HepG2 (cell line): Measurements from ENCODE around the gene TRAF5. TPM values are rescaled to one million over a fixed set of nuclear protein-coding genes. Genes with fewer than 3 reads are reported as not detected.

Source experiments
- ARID2 ChIP-seq: sonication (generic); formaldehyde crosslinking; IDR thresholded peaks from 2 replicates; pipeline ENCODE4 v1.8.1; 2022; ENCODE audit warnings: mild to moderate bottlenecking, missing genetic modification reagents, borderline replicate concordance
- ARNTL ChIP-seq: sonication (generic); formaldehyde crosslinking; IDR thresholded peaks from 2 replicates; pipeline ENCODE4 v1.4.0; 2020; ENCODE audit warnings: mild to moderate bottlenecking, missing genetic modification reagents
- CHD2 ChIP-seq: IDR thresholded peaks from 2 replicates; pipeline ENCODE4 v1.6.1; 2011; ENCODE audit warnings: low read depth, low read length, improper control_type of control experiment
- CREBL2 ChIP-seq: sonication (generic); formaldehyde crosslinking; IDR thresholded peaks from 2 replicates; pipeline ENCODE4 v1.8.1; 2023; ENCODE audit warnings: missing genetic modification reagents, mild to moderate bottlenecking, borderline replicate concordance
- DBP ChIP-seq: sonication (generic); formaldehyde crosslinking; IDR thresholded peaks from 2 replicates; pipeline ENCODE4 v1.4.0; 2020; ENCODE audit warnings: missing genetic modification reagents; ENCODE audit errors: not compliant biosample characterization
- E2F1 ChIP-seq: sonication (generic); formaldehyde crosslinking; IDR thresholded peaks from 2 replicates; pipeline ENCODE4 v1.5.0; 2020; ENCODE audit warnings: missing genetic modification reagents
- FOSL1 ChIP-seq: sonication (generic); formaldehyde crosslinking; IDR thresholded peaks from 2 replicates; pipeline ENCODE4 v1.9.0; 2021; ENCODE audit warnings: missing genetic modification reagents, borderline replicate concordance
- GPN1 ChIP-seq: sonication (generic); formaldehyde crosslinking; IDR thresholded peaks from 2 replicates; pipeline ENCODE4 v1.5.1; 2020; ENCODE audit warnings: missing genetic modification reagents, borderline replicate concordance
- GRHL1 ChIP-seq: sonication (generic); formaldehyde crosslinking; conservative IDR thresholded peaks from 2 replicates; pipeline ENCODE4 v1.8.0; 2022; ENCODE audit warnings: missing genetic modification reagents
- NCOA2 ChIP-seq: sonication (generic); formaldehyde crosslinking; IDR thresholded peaks from 2 replicates; pipeline ENCODE4 v1.8.0; 2022; ENCODE audit warnings: inconsistent platforms
- NFYC ChIP-seq: IDR thresholded peaks from 2 replicates; pipeline ENCODE4 v1.6.1; 2016; ENCODE audit warnings: missing genetic modification reagents, missing compliant biosample characterization
- NR0B2 ChIP-seq: sonication (generic); formaldehyde crosslinking; IDR thresholded peaks from 2 replicates; pipeline ENCODE4 v1.4.0; 2020; ENCODE audit warnings: mild to moderate bottlenecking, missing genetic modification reagents
- POLR2AphosphoS5 ChIP-seq: IDR thresholded peaks from 2 replicates; pipeline ENCODE4 v1.6.1; 2012; ENCODE audit warnings: low read depth, low read length
- RFX1 ChIP-seq: fragments of 450-650 bp; IDR thresholded peaks from 2 replicates; pipeline ENCODE4 v1.6.1; 2017
- SATB2 ChIP-seq: sonication (generic); formaldehyde crosslinking; IDR thresholded peaks from 2 replicates; pipeline ENCODE4 v1.5.0; 2020; ENCODE audit warnings: missing genetic modification reagents
- SCMH1 ChIP-seq: sonication (generic); formaldehyde crosslinking; IDR thresholded peaks from 2 replicates; pipeline ENCODE4 v1.9.0; 2021; ENCODE audit warnings: missing genetic modification reagents, mild to moderate bottlenecking, borderline replicate concordance
- ZNF224 ChIP-seq: sonication (generic); formaldehyde crosslinking; IDR thresholded peaks from 2 replicates; pipeline ENCODE4 v1.5.0; 2020; ENCODE audit warnings: mild to moderate bottlenecking, missing genetic modification reagents
- ZNF264 ChIP-seq: sonication (generic); formaldehyde crosslinking; IDR thresholded peaks from 2 replicates; pipeline ENCODE4 v1.4.0; 2020; ENCODE audit warnings: missing genetic modification reagents
- ZNF30 ChIP-seq: sonication (generic); formaldehyde crosslinking; IDR thresholded peaks from 2 replicates; pipeline ENCODE4 v1.5.0; 2020; ENCODE audit warnings: mild to moderate bottlenecking, missing genetic modification reagents
- ZNF317 ChIP-seq: sonication (generic); formaldehyde crosslinking; IDR thresholded peaks from 2 replicates; pipeline ENCODE4 v1.5.0; 2020; ENCODE audit warnings: mild to moderate bottlenecking, missing genetic modification reagents
- ZNF567 ChIP-seq: sonication (generic); formaldehyde crosslinking; IDR thresholded peaks from 2 replicates; pipeline ENCODE4 v1.8.1; 2023; ENCODE audit warnings: mild to moderate bottlenecking, missing genetic modification reagents, borderline replicate concordance
- ZNF576 ChIP-seq: sonication (generic); formaldehyde crosslinking; IDR thresholded peaks from 2 replicates; pipeline ENCODE4 v1.4.0; 2020; ENCODE audit warnings: mild to moderate bottlenecking, missing genetic modification reagents
- ZNF678 ChIP-seq: sonication (generic); formaldehyde crosslinking; IDR thresholded peaks from 2 replicates; pipeline ENCODE4 v1.4.0; 2020; ENCODE audit warnings: mild to moderate bottlenecking, missing genetic modification reagents
- ZNF737 ChIP-seq: sonication (generic); formaldehyde crosslinking; IDR thresholded peaks from 2 replicates; pipeline ENCODE4 v1.5.0; 2020; ENCODE audit warnings: missing genetic modification reagents, mild to moderate bottlenecking, borderline replicate concordance
- ZNF749 ChIP-seq: sonication (generic); formaldehyde crosslinking; IDR thresholded peaks from 2 replicates; pipeline ENCODE4 v1.8.0; 2022; ENCODE audit warnings: mild to moderate bottlenecking, missing genetic modification reagents, moderate library complexity, borderline replicate concordance
- ZSCAN12 ChIP-seq: sonication (generic); formaldehyde crosslinking; IDR thresholded peaks from 2 replicates; pipeline ENCODE4 v1.9.0; 2021; ENCODE audit warnings: mild to moderate bottlenecking, missing genetic modification reagents
- polyA plus RNA-seq, 8 experiments: library from polyadenylated mRNA; depleted of rRNA in 3 of 8; stranded (reverse) in 7 of 8; unstranded in 1 of 8; fragments of >200 nt; fragmentation: Illumina TruSeq in 4 of 8; extraction: Trizol in 4 of 8; gene quantifications; 2 replicates each; pipeline versions ENCODE4 v1.2.1 to v1.2.3, GENCODE V29; 2011 to 2016; ENCODE audit warnings: low read depth in 4 of 8, missing spikeins in 1 of 8, mixed read lengths in 1 of 8; ENCODE audit not compliant: insufficient read depth in 1 of 8
- total RNA-seq, 5 experiments: library from RNA; depleted of rRNA; stranded (reverse); fragments of >200 nt; fragmentation: Illumina TruSeq; extraction: Trizol; gene quantifications; 2 replicates each; pipeline ENCODE4 v1.2.3, GENCODE V29; 2016; ENCODE audit warnings: low read depth in 1 of 5

Gene TRAF5
- total and polyA plus RNA-seq, 2 of the 13 experiments (the other 11 are each of a cell fraction or from before 2014, with no cell fraction given) = 0.27 to 1.6 TPM

GRCh38 chr1:211382714-211383480, 56.3 kb downstream of the TRAF5 start (continued):
- 0 out of 2 replicates have a peak, but pooled peaks have one; percentile 32 for TF ChIP-seq ARID2 (CRISPR knock-in tag)
- TF ChIP-seq ZNF576 (CRISPR knock-in tag) = no peak
- TF ChIP-seq ZNF737 (CRISPR knock-in tag) = 0 out of 2 replicates have a peak, but pooled peaks have one; percentile 53
- no peak for TF ChIP-seq ZNF567 (CRISPR knock-in tag)
- no peak for TF ChIP-seq ARNTL (CRISPR knock-in tag)
- TF ChIP-seq GPN1 (CRISPR knock-in tag) = no peak
- TF ChIP-seq SCMH1 = no peak
- TF ChIP-seq ZNF749 = 0 out of 2 replicates have a peak, but pooled peaks have one; percentile 77
- TF ChIP-seq RFX1 = no peak
- TF ChIP-seq NFYC (CRISPR knock-in tag) = peak; percentile 24; the same call in 1 of the 2 replicates
- 0 out of 2 replicates have a peak, but pooled peaks have one; percentile 36 for TF ChIP-seq NR0B2 (CRISPR knock-in tag)
- TF ChIP-seq POLR2AphosphoS5 = peak; percentile 98
- peak; percentile 72 for TF ChIP-seq NCOA2 (CRISPR knock-in tag)
- no peak for TF ChIP-seq GRHL1 (CRISPR knock-in tag)
- peak; percentile 72 for TF ChIP-seq ZNF317
- no peak for TF ChIP-seq ZNF30
- no peak for TF ChIP-seq ZNF224
- TF ChIP-seq ZSCAN12 (CRISPR knock-in tag) = no peak
- no peak; the same call in 1 of the 2 replicates for TF ChIP-seq ZNF678 (CRISPR knock-in tag)
- TF ChIP-seq ZNF264 = peak; percentile 71
- TF ChIP-seq CREBL2 (CRISPR knock-in tag) = peak; percentile 52; the same call in 1 of the 2 replicates
- peak; percentile 66 for TF ChIP-seq DBP (CRISPR knock-in tag)
- peak; percentile 79; the same call in 1 of the 2 replicates for TF ChIP-seq E2F1 (CRISPR knock-in tag)
- peak; percentile 79 for TF ChIP-seq SATB2 (CRISPR knock-in tag)
- TF ChIP-seq CHD2 = no peak
- TF ChIP-seq FOSL1 = no peak
